SK-N-SH (cell line): Measurements from ENCODE around the gene MROH2A. TPM values are rescaled to one million over a fixed set of nuclear protein-coding genes. Genes with fewer than 3 reads are reported as not detected.

ENCODE experiments used
- CTCF ChIA-PET: fragments of 300-600, 350-600 bp; formaldehyde crosslinking; extraction: SDS; loops from one replicate; lab custom pipeline; 2021; lab: Yijun Ruan, JAX
- POLR2A ChIA-PET: fragments of 350-600 bp; sonication (Branson Sonifier 250); formaldehyde crosslinking; extraction: SDS; loops from one replicate; lab custom pipeline; 2020; ENCODE audit warnings: antibody characterized with exemption, inconsistent platforms; lab: Yijun Ruan, JAX
- DNase-seq: peaks from one replicate; pipeline ENCODE4 v3.0.0; 2012
- H2AFZ ChIP-seq: fragments of 200-600 bp; sonication (generic); 2 replicates; pipeline ENCODE4 v1.8.1; 2016; ENCODE audit warnings: antibody characterized with exemption, mild to moderate bottlenecking, low read depth
- H3F3A ChIP-seq: fragments of 200-600 bp; sonication (generic); replicated peaks from 2 replicates; pipeline ENCODE3; 2016; ENCODE audit warnings: antibody characterized with exemption, mild to moderate bottlenecking; ENCODE audit not compliant: insufficient read depth
- H3K27ac ChIP-seq, 2 experiments: fragments of 200-500 bp in 1 of 2; fragments of 200-600 bp in 1 of 2; sonication (Bioruptor generic) in 1 of 2; sonication (generic), shearing (Covaris generic) in 1 of 2; 2 replicates each; pipeline versions ENCODE4 v1.5.1 to v1.6.1; 2014 to 2016; ENCODE audit warnings: low read depth in 2 of 2, inconsistent platforms in 1 of 2, low read length in 1 of 2, mild to moderate bottlenecking in 1 of 2, mixed read lengths in 1 of 2
- H3K27me3 ChIP-seq: fragments of 200-600 bp; sonication (generic), shearing (Covaris generic); 2 replicates; pipeline ENCODE4 v1.6.1; 2016; ENCODE audit warnings: mixed run types; ENCODE audit not compliant: insufficient read depth
- H3K36me3 ChIP-seq, 2 experiments: fragments of 200-500 bp in 1 of 2; fragments of 200-600 bp in 1 of 2; sonication (Bioruptor generic) in 1 of 2; sonication (generic) in 1 of 2; replicated peaks in 1 of 2; 2 replicates each; pipeline versions ENCODE3 to v1.5.1; 2014 to 2016; ENCODE audit warnings: low read length in 1 of 2, mild to moderate bottlenecking in 1 of 2; ENCODE audit not compliant: insufficient read depth in 2 of 2, control insufficient read depth in 1 of 2
- H3K4me1 ChIP-seq, 2 experiments: fragments of 200-500 bp in 1 of 2; fragments of 200-600 bp in 1 of 2; sonication (Bioruptor generic) in 1 of 2; sonication (generic), shearing (Covaris generic) in 1 of 2; 2 replicates each; pipeline versions ENCODE4 v1.5.1 to v1.6.1; 2014 to 2016; ENCODE audit warnings: low read depth in 1 of 2, low read length in 1 of 2, mixed run types in 1 of 2; ENCODE audit not compliant: insufficient read depth in 2 of 2, control insufficient read depth in 1 of 2
- H3K4me2 ChIP-seq: fragments of 200-600 bp; sonication (generic), shearing (Covaris generic); 2 replicates; pipeline ENCODE4 v1.6.1; 2017; ENCODE audit warnings: mixed run types
- H3K4me3 ChIP-seq, 2 experiments: fragments of 200-500 bp in 1 of 2; fragments of 200-600 bp in 1 of 2; sonication (Bioruptor generic) in 1 of 2; sonication (generic), shearing (Covaris generic) in 1 of 2; 2 replicates each; pipeline versions ENCODE4 v1.5.1 to v1.8.1; 2014 to 2016; ENCODE audit warnings: low read depth in 2 of 2, inconsistent platforms in 1 of 2, low read length in 1 of 2, mild to moderate bottlenecking in 1 of 2, mixed read lengths in 1 of 2, moderate library complexity in 1 of 2
- H3K79me2 ChIP-seq: fragments of 200-600 bp; sonication (generic); 2 replicates; pipeline ENCODE4 v1.8.1; 2017; ENCODE audit warnings: mild to moderate bottlenecking; ENCODE audit not compliant: insufficient read depth
- H3K9ac ChIP-seq: fragments of 200-600 bp; sonication (generic); 2 replicates; pipeline ENCODE4 v1.6.1; 2017; ENCODE audit warnings: mixed run types
- H3K9me2 ChIP-seq: fragments of 200-600 bp; sonication (generic); 2 replicates; pipeline ENCODE4 v1.6.1; 2017; ENCODE audit warnings: mixed run types
- H3K9me3 ChIP-seq: fragments of 200-600 bp; sonication (generic); 2 replicates; pipeline ENCODE4 v1.6.1; 2017; ENCODE audit warnings: mixed run types, mild to moderate bottlenecking, moderate library complexity
- H4K20me1 ChIP-seq: fragments of 200-600 bp; sonication (generic); 2 replicates; pipeline ENCODE4 v1.6.1; 2017; ENCODE audit warnings: mild to moderate bottlenecking, mixed run types; ENCODE audit not compliant: insufficient read depth
- ELF1 ChIP-seq: IDR thresholded peaks from 2 replicates; pipeline ENCODE4 v1.4.0; 2012
- EZH2phosphoT487 ChIP-seq: fragments of 200-600 bp; sonication (generic); IDR thresholded peaks from 2 replicates; pipeline ENCODE4 v1.6.1; 2017; ENCODE audit warnings: low read depth, mixed run types, mild to moderate bottlenecking, antibody characterized with exemption, moderate library complexity, borderline replicate concordance
- FOSL2 ChIP-seq: IDR thresholded peaks from 2 replicates; pipeline ENCODE4 v1.4.0; 2012; ENCODE audit warnings: low read depth, mild to moderate bottlenecking, moderate library complexity, borderline replicate concordance
- FOXJ3 ChIP-seq: sonication (generic); formaldehyde crosslinking; IDR thresholded peaks from 2 replicates; pipeline ENCODE4 v1.5.1; 2020; ENCODE audit warnings: mild to moderate bottlenecking, missing genetic modification reagents
- GABPA ChIP-seq: IDR thresholded peaks from 2 replicates; pipeline ENCODE4 v1.4.0; 2012; ENCODE audit warnings: low read depth, mild to moderate bottlenecking
- GATA2 ChIP-seq: sonication (generic); formaldehyde crosslinking; IDR thresholded peaks from 2 replicates; pipeline ENCODE4 v1.5.0; 2020; ENCODE audit warnings: mild to moderate bottlenecking, missing genetic modification reagents
- JUND ChIP-seq: IDR thresholded peaks from 2 replicates; pipeline ENCODE4 v1.4.0; 2012
- MAX ChIP-seq: IDR thresholded peaks from 2 replicates; pipeline ENCODE4 v1.4.0; 2012; ENCODE audit warnings: low read depth
- NFIC ChIP-seq: IDR thresholded peaks from 2 replicates; pipeline ENCODE4 v1.4.0; 2012; ENCODE audit warnings: borderline replicate concordance
- PBX3 ChIP-seq: IDR thresholded peaks from 2 replicates; pipeline ENCODE4; 2012
- POLR2AphosphoS5 ChIP-seq: IDR thresholded peaks from 2 replicates; pipeline ENCODE4 v1.6.1; 2012; ENCODE audit warnings: low read depth, low read length
- REST ChIP-seq: IDR thresholded peaks from 2 replicates; pipeline ENCODE4 v1.6.1; 2012; ENCODE audit warnings: mild to moderate bottlenecking, low read depth, low read length, moderate library complexity
- RFX5 ChIP-seq: IDR thresholded peaks from 2 replicates; pipeline ENCODE4 v1.6.1; 2012; ENCODE audit warnings: mild to moderate bottlenecking, improper control_type of control experiment, low read length
- RXRA ChIP-seq: IDR thresholded peaks from 2 replicates; pipeline ENCODE4 v1.4.0; 2012; ENCODE audit warnings: low read depth, mild to moderate bottlenecking, borderline replicate concordance
- USF1 ChIP-seq: IDR thresholded peaks from 2 replicates; pipeline ENCODE4 v1.4.0; 2012; ENCODE audit warnings: low read depth, borderline replicate concordance
- YY1 ChIP-seq: IDR thresholded peaks from 2 replicates; pipeline ENCODE4 v1.4.0; 2012; ENCODE audit warnings: low read depth, mild to moderate bottlenecking
- WGBS: methylation state at CpG from one replicate; pipeline ENCODE4 v1.1.6; 2017; ENCODE audit warnings: low lambda C conversion rate; 5-methylcytosine and 5-hydroxymethylcytosine counted together
- polyA plus RNA-seq, 3 experiments: library from polyadenylated mRNA; depleted of rRNA; stranded (reverse); fragments of >200 nt; gene quantifications; 2 replicates each; pipeline ENCODE4 v1.2.3, GENCODE V29; 2012

MROH2A gene
- polyA plus RNA-seq, 1 of the 3 experiments (the other 2 are of a cell fraction) = 0.02 TPM

- H3K4me3 ChIP-seq = no peak overlapping the region
- H3K79me2 ChIP-seq = peaks cover 99% of the 10 kb centered on the region
- peaks cover under 1% of the 10 kb centered on the region for H3F3A ChIP-seq
- H3K9me2 ChIP-seq = no peaks in the 10 kb centered on the region
- DNase-seq = peak; percentile 48
- TF ChIP-seq NFIC (peak; percentile 23; the same call in 1 of the 2 replicates), JUND (no peak), FOXJ3 (CRISPR knock-in tag) (no peak), YY1 (no peak), RXRA (no peak), PBX3 (no peak)
- H3K4me1 ChIP-seq = peaks cover under 1 to 10% of the 10 kb centered on the region in 2 experiments; a peak in 2 of 4 replicates
- peaks cover 43 to 57% of the 10 kb centered on the region in 2 experiments for H3K36me3 ChIP-seq
- POLR2A ChIA-PET = no interaction called here
- no peaks in the 10 kb centered on the region for H3K27me3 ChIP-seq
- H4K20me1 ChIP-seq = peaks cover 31% of the 10 kb centered on the region; the same call in 1 of the 2 replicates
- no peaks in the 10 kb centered on the region for H3K9me3 ChIP-seq
- H2AFZ ChIP-seq = no peak overlapping the region
- WGBS = 90% methylated on average over 15 of the region's 16 CpGs
- no peak overlapping the region for H3K9ac ChIP-seq
- H3K4me2 ChIP-seq = no peak overlapping the region
- CTCF ChIA-PET = interaction anchor here (1.0 to 1.1 kb wide), 2 partner anchors 9 to 14 kb away, joined by 3 read pairs; no protein-coding TSS in a partner anchor
- H3K27ac ChIP-seq = no peak overlapping the region
Measured at GRCh38 chr2:233846387-233847247, 68.5 kb downstream of the MROH2A start.

- H3F3A ChIP-seq = peaks cover 3% of the 10 kb centered on the region
- H3K4me2 ChIP-seq = no peak overlapping the region
- H3K79me2 ChIP-seq = peaks cover 99% of the 10 kb centered on the region
- H3K4me3 ChIP-seq = no peak overlapping the region
- DNase-seq = no peak
- no peaks in the 10 kb centered on the region for H3K9me2 ChIP-seq
- H3K27me3 ChIP-seq = no peaks in the 10 kb centered on the region
- H3K36me3 ChIP-seq = peaks cover 37 to 55% of the 10 kb centered on the region in 2 experiments
- 94% methylated on average over 7 of the region's 13 CpGs for WGBS
- H3K9ac ChIP-seq = no peak overlapping the region
- no peak overlapping the region for H3K27ac ChIP-seq
- ChIA-PET POLR2A (no interaction called here), CTCF (interaction anchor here (1.0 kb wide), 1 partner anchor 8 kb away, joined by 3 read pairs; no protein-coding TSS in a partner anchor)
- no peaks in the 10 kb centered on the region for H3K9me3 ChIP-seq
- H3K4me1 ChIP-seq = peaks cover 8 to 16% of the 10 kb centered on the region in 2 experiments; a peak in 2 of 4 replicates
- no peak overlapping the region for H2AFZ ChIP-seq
- H4K20me1 ChIP-seq = peaks cover 28% of the 10 kb centered on the region; the same call in 1 of the 2 replicates
- TF ChIP-seq REST = no peak
- no peak for TF ChIP-seq FOSL2
- no peak for TF ChIP-seq EZH2phosphoT487
- TF ChIP-seq PBX3 = no peak
- TF ChIP-seq GABPA = no peak
- TF ChIP-seq MAX = no peak
- no peak for TF ChIP-seq JUND
- no peak for TF ChIP-seq POLR2AphosphoS5
- TF ChIP-seq FOXJ3 (CRISPR knock-in tag) = no peak
- TF ChIP-seq USF1 = no peak
- no peak for TF ChIP-seq ELF1
- TF ChIP-seq RFX5 = no peak
- no peak for TF ChIP-seq RXRA
- TF ChIP-seq GATA2 (CRISPR knock-in tag) = no peak
Measured at GRCh38 chr2:233847248-233847898, 69.2 kb downstream of the MROH2A start.
